A549 (cell line): ENCODE results near the gene ACKR1. TPM values are rescaled to one million over a fixed set of nuclear protein-coding genes. Genes with fewer than 3 reads are reported as not detected.

Source experiments
- ATAC-seq, 2 experiments: fragments of 200-7000 bp in 1 of 2; fragments of >200 bp in 1 of 2; cut with Nextera tagmentation in 1 of 2; cut with Tn5 transposase in 1 of 2; 3 replicates each; pipeline versions ENCODE4 v1.8.0 to v1.9.1; 2018 to 2020; ENCODE audit warnings: mild to moderate bottlenecking in 1 of 2, moderate library complexity in 1 of 2
- CTCF ChIA-PET: fragments of 300-600 bp; sonication (Branson Sonifier 250); formaldehyde crosslinking; extraction: SDS; loops from one replicate; lab custom pipeline; 2021; ENCODE audit warnings: antibody characterized with exemption, inconsistent platforms; lab: Yijun Ruan, JAX
- POLR2A ChIA-PET: fragments of 350-600 bp; formaldehyde crosslinking; extraction: SDS; loops from one replicate; lab custom pipeline; 2021; ENCODE audit warnings: antibody characterized with exemption, inconsistent platforms; lab: Yijun Ruan, JAX
- DNase-seq, 2 experiments: peaks; one replicate each; pipeline versions ENCODE4 v3.0.0 to v3.0.0-alpha.2; 2011 to 2016; ENCODE audit warnings: low read depth in 1 of 2, low spot score in 1 of 2
- FAIRE-seq: peaks from 2 replicates; lab custom pipeline; 2011; peaks lifted over from hg19 to GRCh38; lab: Jason Lieb, UNC
- H3K27ac ChIP-seq, 2 experiments: fragments of >200 bp; sonication (Bioruptor Twin); formaldehyde crosslinking; 3 replicates each; pipeline ENCODE4 v1.5.1; 2016 to 2017
- H3K4me1 ChIP-seq: fragments of >200 bp; sonication (Bioruptor Twin); formaldehyde crosslinking; 3 replicates; pipeline ENCODE4 v1.6.1; 2016
- H3K4me2 ChIP-seq: fragments of >200 bp; sonication (Bioruptor Twin); formaldehyde crosslinking; 3 replicates; pipeline ENCODE4 v1.6.1; 2016
- H3K4me3 ChIP-seq: fragments of >200 bp; sonication (Bioruptor Twin); formaldehyde crosslinking; 3 replicates; pipeline ENCODE4 v1.5.1; 2016
- H3K9me3 ChIP-seq: fragments of >200 bp; sonication (Bioruptor Twin); formaldehyde crosslinking; 3 replicates; pipeline ENCODE4 v1.6.1; 2016
- EHMT2 ChIP-seq: fragments of 200-600 bp; sonication (generic); IDR thresholded peaks from 2 replicates; pipeline ENCODE4 v1.6.1; 2016; ENCODE audit warnings: antibody characterized with exemption, low read depth, mild to moderate bottlenecking, moderate library complexity
- EP300 ChIP-seq, 2 experiments: fragments of >200 bp; sonication (Bioruptor Twin); formaldehyde crosslinking; IDR thresholded peaks; 2 replicates in 1 of 2; 3 replicates in 1 of 2; pipeline ENCODE4 v1.6.1; 2016 to 2017
- ESRRA ChIP-seq: fragments of 150-350 bp; IDR thresholded peaks from 2 replicates; pipeline ENCODE4 v1.6.1; 2014; ENCODE audit warnings: mild to moderate bottlenecking, low read length, borderline replicate concordance
- GATA3 ChIP-seq: IDR thresholded peaks from 2 replicates; pipeline ENCODE4 v1.6.1; 2012; ENCODE audit warnings: borderline replicate concordance
- HOXA7 ChIP-seq: fragments of 250-450 bp; sonication (Bioruptor Pico); IDR thresholded peaks from 2 replicates; pipeline ENCODE4 v1.5.0; 2020; ENCODE audit warnings: mild to moderate bottlenecking, moderate library complexity
- HOXB5 ChIP-seq: fragments of 250-450 bp; sonication (Bioruptor Pico); IDR thresholded peaks from 2 replicates; pipeline ENCODE4 v1.5.0; 2020; ENCODE audit warnings: mild to moderate bottlenecking, moderate library complexity
- JUN ChIP-seq, 2 experiments: fragments of >200 bp; sonication (Bioruptor Twin); formaldehyde crosslinking; IDR thresholded peaks; 2 replicates in 1 of 2; 3 replicates in 1 of 2; pipeline ENCODE4 v1.6.1; 2016 to 2017
- JUNB ChIP-seq: fragments of >200 bp; sonication (Bioruptor Twin); formaldehyde crosslinking; IDR thresholded peaks from 2 replicates; pipeline ENCODE4 v1.6.1; 2016
- RAD21 ChIP-seq, 2 experiments: fragments of >200 bp in 1 of 2; sonication (Bioruptor Twin) in 1 of 2; formaldehyde crosslinking in 1 of 2; IDR thresholded peaks in 1 of 2; conservative IDR thresholded peaks in 1 of 2; 2 replicates in 1 of 2; 3 replicates in 1 of 2; pipeline ENCODE4 v1.6.1; 2012 to 2018; ENCODE audit warnings: inconsistent platforms in 1 of 2
- RCOR1 ChIP-seq: fragments of 150-350 bp; IDR thresholded peaks from 2 replicates; pipeline ENCODE4 v1.6.1; 2014; ENCODE audit warnings: antibody characterized with exemption, low read length, low read depth
- TP53 ChIP-seq: fragments of 250-450 bp; sonication (Bioruptor Pico); IDR thresholded peaks from 2 replicates; pipeline ENCODE4 v1.5.0; 2021; ENCODE audit warnings: mild to moderate bottlenecking, moderate library complexity
- ZNF302 ChIP-seq: fragments of 250-450 bp; sonication (Bioruptor Pico); IDR thresholded peaks from 2 replicates; pipeline ENCODE4 v1.9.0; 2021; ENCODE audit warnings: inconsistent platforms, mild to moderate bottlenecking, moderate library complexity
- ZSCAN20 ChIP-seq: fragments of 250-450 bp; sonication (Bioruptor Pico); IDR thresholded peaks from 2 replicates; pipeline ENCODE4 v1.8.0; 2022; ENCODE audit warnings: mild to moderate bottlenecking, moderate library complexity
- WGBS: methylation state at CpG from one replicate; pipeline ENCODE4 v1.1.6; 2017; ENCODE audit errors: missing lambda C conversion rate; 5-methylcytosine and 5-hydroxymethylcytosine counted together
- polyA plus RNA-seq, 4 experiments: library from polyadenylated mRNA; depleted of rRNA in 3 of 4; stranded (reverse); fragments of >200 nt; fragmentation: RNase III in 1 of 4; extraction: RNeasy Plus Mini Kit Qiagen cat#74134 plus additional on column Dnase treatment in 1 of 4; gene quantifications; 2 replicates in 3 of 4; 3 replicates in 1 of 4; pipeline ENCODE4 v1.2.3, GENCODE V29; 2011 to 2017
- TF ChIP-seq, protein P1 (sequence below): IDR thresholded peaks from 2 replicates; pipeline ENCODE4 v1.6.1; 2012
- TF ChIP-seq, protein P2 (sequence below): IDR thresholded peaks from 2 replicates; pipeline ENCODE4 v1.6.1; 2012
- TF ChIP-seq, protein P3 (sequence below): fragments of 200-600 bp; sonication (generic); IDR thresholded peaks from 2 replicates; pipeline ENCODE4 v1.6.1; 2016; ENCODE audit warnings: antibody characterized with exemption, mild to moderate bottlenecking, moderate library complexity
- TF ChIP-seq, protein P4 (sequence below): fragments of 250-450 bp; sonication (Bioruptor Pico); IDR thresholded peaks from 2 replicates; pipeline ENCODE4 v1.5.0; 2021; ENCODE audit warnings: mild to moderate bottlenecking, moderate library complexity, borderline replicate concordance
- TF ChIP-seq, protein P5 (sequence below): fragments of >200 bp; sonication (Bioruptor Twin); formaldehyde crosslinking; IDR thresholded peaks from 3 replicates; pipeline ENCODE4 v1.5.1; 2016

The ACKR1 gene
- polyA plus RNA-seq, 2 of the 4 experiments (the other 2 are of a cell fraction): not detected

DNA sequence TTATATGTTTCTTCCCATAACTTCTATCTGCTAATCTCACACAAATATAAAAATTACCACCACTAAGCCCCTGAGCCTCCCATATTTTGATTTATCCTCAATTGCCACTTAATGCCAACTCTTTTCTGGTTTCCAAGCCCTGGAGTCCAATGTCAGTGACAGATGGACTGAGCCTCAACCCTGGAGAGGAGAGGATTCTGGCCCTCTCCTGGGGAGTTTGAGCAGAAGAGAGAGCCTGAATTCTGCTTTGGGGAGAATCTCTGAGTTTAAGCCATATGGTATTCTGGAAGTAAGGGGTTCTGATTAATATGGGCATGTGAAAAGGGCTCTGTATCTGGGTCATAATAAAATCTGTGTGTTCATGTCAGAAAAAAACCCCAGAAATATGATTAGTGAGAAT lies 24.8 kb upstream of the ACKR1 start:
- H3K4me1 ChIP-seq: no peaks in the 10 kb centered on the region
- no peak overlapping the region for H3K4me2 ChIP-seq
- ATAC-seq (no peak), DNase-seq (no peak), FAIRE-seq (no peak)
- no peaks in the 10 kb centered on the region for H3K9me3 ChIP-seq
- ChIA-PET POLR2A (no interaction called here), CTCF (interaction anchor here (4.2 kb wide), 1 partner anchor 18 kb away, joined by 20 read pairs; no protein-coding TSS in a partner anchor)
- no peak for TF ChIP-seq EHMT2
- TF ChIP-seq, protein P1, sequence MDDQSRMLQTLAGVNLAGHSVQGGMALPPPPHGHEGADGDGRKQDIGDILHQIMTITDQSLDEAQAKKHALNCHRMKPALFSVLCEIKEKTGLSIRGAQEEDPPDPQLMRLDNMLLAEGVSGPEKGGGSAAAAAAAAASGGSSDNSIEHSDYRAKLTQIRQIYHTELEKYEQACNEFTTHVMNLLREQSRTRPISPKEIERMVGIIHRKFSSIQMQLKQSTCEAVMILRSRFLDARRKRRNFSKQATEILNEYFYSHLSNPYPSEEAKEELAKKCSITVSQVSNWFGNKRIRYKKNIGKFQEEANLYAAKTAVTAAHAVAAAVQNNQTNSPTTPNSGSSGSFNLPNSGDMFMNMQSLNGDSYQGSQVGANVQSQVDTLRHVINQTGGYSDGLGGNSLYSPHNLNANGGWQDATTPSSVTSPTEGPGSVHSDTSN: no peak
- TF ChIP-seq JUNB: no peak
- TF ChIP-seq ZNF302 (CRISPR knock-in tag): no peak
- TF ChIP-seq JUN (IDR thresholded peaks at IDR 0.05): no peak
- no peak for TF ChIP-seq ZSCAN20 (CRISPR knock-in tag)
- TF ChIP-seq ESRRA: no peak
- TF ChIP-seq, protein P2, sequence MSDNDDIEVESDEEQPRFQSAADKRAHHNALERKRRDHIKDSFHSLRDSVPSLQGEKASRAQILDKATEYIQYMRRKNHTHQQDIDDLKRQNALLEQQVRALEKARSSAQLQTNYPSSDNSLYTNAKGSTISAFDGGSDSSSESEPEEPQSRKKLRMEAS: no peak
- TF ChIP-seq EP300 (IDR thresholded peaks at IDR 0.05): no peak
- TF ChIP-seq, protein P3, sequence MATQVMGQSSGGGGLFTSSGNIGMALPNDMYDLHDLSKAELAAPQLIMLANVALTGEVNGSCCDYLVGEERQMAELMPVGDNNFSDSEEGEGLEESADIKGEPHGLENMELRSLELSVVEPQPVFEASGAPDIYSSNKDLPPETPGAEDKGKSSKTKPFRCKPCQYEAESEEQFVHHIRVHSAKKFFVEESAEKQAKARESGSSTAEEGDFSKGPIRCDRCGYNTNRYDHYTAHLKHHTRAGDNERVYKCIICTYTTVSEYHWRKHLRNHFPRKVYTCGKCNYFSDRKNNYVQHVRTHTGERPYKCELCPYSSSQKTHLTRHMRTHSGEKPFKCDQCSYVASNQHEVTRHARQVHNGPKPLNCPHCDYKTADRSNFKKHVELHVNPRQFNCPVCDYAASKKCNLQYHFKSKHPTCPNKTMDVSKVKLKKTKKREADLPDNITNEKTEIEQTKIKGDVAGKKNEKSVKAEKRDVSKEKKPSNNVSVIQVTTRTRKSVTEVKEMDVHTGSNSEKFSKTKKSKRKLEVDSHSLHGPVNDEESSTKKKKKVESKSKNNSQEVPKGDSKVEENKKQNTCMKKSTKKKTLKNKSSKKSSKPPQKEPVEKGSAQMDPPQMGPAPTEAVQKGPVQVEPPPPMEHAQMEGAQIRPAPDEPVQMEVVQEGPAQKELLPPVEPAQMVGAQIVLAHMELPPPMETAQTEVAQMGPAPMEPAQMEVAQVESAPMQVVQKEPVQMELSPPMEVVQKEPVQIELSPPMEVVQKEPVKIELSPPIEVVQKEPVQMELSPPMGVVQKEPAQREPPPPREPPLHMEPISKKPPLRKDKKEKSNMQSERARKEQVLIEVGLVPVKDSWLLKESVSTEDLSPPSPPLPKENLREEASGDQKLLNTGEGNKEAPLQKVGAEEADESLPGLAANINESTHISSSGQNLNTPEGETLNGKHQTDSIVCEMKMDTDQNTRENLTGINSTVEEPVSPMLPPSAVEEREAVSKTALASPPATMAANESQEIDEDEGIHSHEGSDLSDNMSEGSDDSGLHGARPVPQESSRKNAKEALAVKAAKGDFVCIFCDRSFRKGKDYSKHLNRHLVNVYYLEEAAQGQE: no peak
- TF ChIP-seq HOXA7 (CRISPR knock-in tag): no peak
- TF ChIP-seq, protein P4, sequence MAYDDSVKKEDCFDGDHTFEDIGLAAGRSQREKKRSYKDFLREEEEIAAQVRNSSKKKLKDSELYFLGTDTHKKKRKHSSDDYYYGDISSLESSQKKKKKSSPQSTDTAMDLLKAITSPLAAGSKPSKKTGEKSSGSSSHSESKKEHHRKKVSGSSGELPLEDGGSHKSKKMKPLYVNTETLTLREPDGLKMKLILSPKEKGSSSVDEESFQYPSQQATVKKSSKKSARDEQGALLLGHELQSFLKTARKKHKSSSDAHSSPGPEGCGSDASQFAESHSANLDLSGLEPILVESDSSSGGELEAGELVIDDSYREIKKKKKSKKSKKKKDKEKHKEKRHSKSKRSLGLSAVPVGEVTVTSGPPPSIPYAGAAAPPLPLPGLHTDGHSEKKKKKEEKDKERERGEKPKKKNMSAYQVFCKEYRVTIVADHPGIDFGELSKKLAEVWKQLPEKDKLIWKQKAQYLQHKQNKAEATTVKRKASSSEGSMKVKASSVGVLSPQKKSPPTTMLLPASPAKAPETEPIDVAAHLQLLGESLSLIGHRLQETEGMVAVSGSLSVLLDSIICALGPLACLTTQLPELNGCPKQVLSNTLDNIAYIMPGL: no peak
- no peak for TF ChIP-seq TP53
- no peak for TF ChIP-seq RCOR1
- no peak for TF ChIP-seq HOXB5
- TF ChIP-seq, protein P5, sequence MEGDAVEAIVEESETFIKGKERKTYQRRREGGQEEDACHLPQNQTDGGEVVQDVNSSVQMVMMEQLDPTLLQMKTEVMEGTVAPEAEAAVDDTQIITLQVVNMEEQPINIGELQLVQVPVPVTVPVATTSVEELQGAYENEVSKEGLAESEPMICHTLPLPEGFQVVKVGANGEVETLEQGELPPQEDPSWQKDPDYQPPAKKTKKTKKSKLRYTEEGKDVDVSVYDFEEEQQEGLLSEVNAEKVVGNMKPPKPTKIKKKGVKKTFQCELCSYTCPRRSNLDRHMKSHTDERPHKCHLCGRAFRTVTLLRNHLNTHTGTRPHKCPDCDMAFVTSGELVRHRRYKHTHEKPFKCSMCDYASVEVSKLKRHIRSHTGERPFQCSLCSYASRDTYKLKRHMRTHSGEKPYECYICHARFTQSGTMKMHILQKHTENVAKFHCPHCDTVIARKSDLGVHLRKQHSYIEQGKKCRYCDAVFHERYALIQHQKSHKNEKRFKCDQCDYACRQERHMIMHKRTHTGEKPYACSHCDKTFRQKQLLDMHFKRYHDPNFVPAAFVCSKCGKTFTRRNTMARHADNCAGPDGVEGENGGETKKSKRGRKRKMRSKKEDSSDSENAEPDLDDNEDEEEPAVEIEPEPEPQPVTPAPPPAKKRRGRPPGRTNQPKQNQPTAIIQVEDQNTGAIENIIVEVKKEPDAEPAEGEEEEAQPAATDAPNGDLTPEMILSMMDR: no peak
- no peak for TF ChIP-seq RAD21 (conservative IDR thresholded peaks at IDR 0.05 in 1 of 2, IDR thresholded peaks at IDR 0.05 in 1 of 2)
- no peak overlapping the region for H3K27ac ChIP-seq
- H3K4me3 ChIP-seq: no peak overlapping the region

DNA sequence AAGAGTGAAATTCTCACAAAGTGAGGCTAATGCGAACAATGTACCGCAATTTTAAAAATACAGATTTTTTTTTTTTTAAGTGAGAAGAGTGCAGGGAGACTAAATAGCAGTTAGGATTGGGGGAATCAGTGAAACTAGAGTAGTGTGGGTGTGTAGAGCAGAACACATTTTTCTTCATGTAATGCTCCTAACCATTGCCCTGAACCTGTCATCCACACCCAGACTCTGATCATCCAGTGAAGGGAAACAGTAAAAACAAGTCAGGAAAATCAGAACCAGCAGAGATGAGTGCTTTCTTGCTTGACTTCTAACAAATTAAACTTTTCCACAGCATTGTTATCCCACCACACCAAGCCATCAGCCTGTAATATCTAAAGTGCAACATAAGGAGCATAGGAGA lies 24.2 kb upstream of the ACKR1 start:
- H3K4me2 ChIP-seq: no peak overlapping the region
- ATAC-seq (no peak), FAIRE-seq (no peak), DNase-seq (no peak)
- 81% methylated on average over 2 of the region's 2 CpGs for WGBS
- ChIA-PET POLR2A (no interaction called here), CTCF (no interaction called here)
- no peaks in the 10 kb centered on the region for H3K4me1 ChIP-seq
- no peaks in the 10 kb centered on the region for H3K9me3 ChIP-seq
- H3K27ac ChIP-seq: no peak overlapping the region
- no peak for TF ChIP-seq JUN (IDR thresholded peaks at IDR 0.05)
- TF ChIP-seq HOXB5: no peak
- TF ChIP-seq RCOR1: no peak
- no peak for TF ChIP-seq GATA3
- no peak overlapping the region for H3K4me3 ChIP-seq
